ENCODE results near the gene GRID1.

Gene GRID1

GRCh38 chr10:85604136-85604725 lies 762.4 kb downstream of the GRID1 start:
- no peak for DNase-seq
- in situ Hi-C loops (cut with MboI; ENCODE audit: low pct_unique_long_range_greater_than_20kb, low sequenced_read_pairs) = no loop called here

- in situ Hi-C loops (cut with MboI; ENCODE audit: low pct_unique_long_range_greater_than_20kb, low sequenced_read_pairs) = no loop called here
- DNase-seq = no peak
Observed at GRCh38 chr10:85603151-85603940, 763.2 kb downstream of the GRID1 start.

- DNase-seq = no peak
Observed at GRCh38 chr10:85602713-85603112, 763.9 kb downstream of the GRID1 start.

GRCh38 chr10:85602306-85602705 lies 764.3 kb downstream of the GRID1 start:
- in situ Hi-C loops (cut with MboI; ENCODE audit: low pct_unique_long_range_greater_than_20kb, low sequenced_read_pairs) = no loop called here
- no peak for DNase-seq

More at GRCh38 chr10:85602713-85603112, 763.9 kb downstream of the GRID1 start:
- in situ Hi-C loops (cut with MboI; ENCODE audit: low pct_unique_long_range_greater_than_20kb, low sequenced_read_pairs) = no loop called here

- in situ Hi-C loops (cut with MboI; ENCODE audit: low pct_unique_long_range_greater_than_20kb, low sequenced_read_pairs) = no loop called here
Observed at GRCh38 chr10:85601526-85601925, 765.1 kb downstream of the GRID1 start.

GRCh38 chr10:85600744-85601081 lies 765.9 kb downstream of the GRID1 start:
- in situ Hi-C loops (cut with MboI; ENCODE audit: low pct_unique_long_range_greater_than_20kb, low sequenced_read_pairs) = no loop called here

More at GRCh38 chr10:85601526-85601925, 765.1 kb downstream of the GRID1 start:
- no peak for DNase-seq

GRCh38 chr10:85600026-85600743 lies 766.4 kb downstream of the GRID1 start:
- in situ Hi-C loops (cut with MboI; ENCODE audit: low pct_unique_long_range_greater_than_20kb, low sequenced_read_pairs) = no loop called here
- DNase-seq = no peak

More at GRCh38 chr10:85600744-85601081, 765.9 kb downstream of the GRID1 start:
- no peak for DNase-seq

GRCh38 chr10:85599081-85599480 lies 767.5 kb downstream of the GRID1 start:
- no peak for DNase-seq
- in situ Hi-C loops (cut with MboI; ENCODE audit: low pct_unique_long_range_greater_than_20kb, low sequenced_read_pairs) = no loop called here

GRCh38 chr10:85598646-85599045 lies 767.9 kb downstream of the GRID1 start:
- in situ Hi-C loops (cut with MboI; ENCODE audit: low pct_unique_long_range_greater_than_20kb, low sequenced_read_pairs) = no loop called here
- no peak for DNase-seq

- in situ Hi-C loops (cut with MboI; ENCODE audit: low pct_unique_long_range_greater_than_20kb, low sequenced_read_pairs) = no loop called here
- DNase-seq = no peak
Observed at GRCh38 chr10:85597006-85597405, 769.6 kb downstream of the GRID1 start.

GRCh38 chr10:85596389-85596788 lies 770.2 kb downstream of the GRID1 start:
- in situ Hi-C loops (cut with MboI; ENCODE audit: low pct_unique_long_range_greater_than_20kb, low sequenced_read_pairs) = no loop called here
- no peak for DNase-seq

- DNase-seq = no peak
- in situ Hi-C loops (cut with MboI; ENCODE audit: low pct_unique_long_range_greater_than_20kb, low sequenced_read_pairs) = no loop called here
Observed at GRCh38 chr10:85594239-85594638, 772.4 kb downstream of the GRID1 start.

GRCh38 chr10:85593226-85593772 lies 773.3 kb downstream of the GRID1 start:
- no peak for DNase-seq
- in situ Hi-C loops (cut with MboI; ENCODE audit: low pct_unique_long_range_greater_than_20kb, low sequenced_read_pairs) = no loop called here

- in situ Hi-C loops (cut with MboI; ENCODE audit: low pct_unique_long_range_greater_than_20kb, low sequenced_read_pairs) = no loop called here
- DNase-seq = no peak
Observed at GRCh38 chr10:85581371-85581770, 785.2 kb downstream of the GRID1 start.

- DNase-seq = no peak
- in situ Hi-C loops (cut with MboI; ENCODE audit: low pct_unique_long_range_greater_than_20kb, low sequenced_read_pairs) = no loop called here
Observed at GRCh38 chr10:85580585-85580984, 786.0 kb downstream of the GRID1 start.

GRCh38 chr10:85578860-85579259 lies 787.7 kb downstream of the GRID1 start:
- in situ Hi-C loops (cut with MboI; ENCODE audit: low pct_unique_long_range_greater_than_20kb, low sequenced_read_pairs) = no loop called here

GRCh38 chr10:85575441-85575840 lies 791.2 kb downstream of the GRID1 start:
- in situ Hi-C loops (cut with MboI; ENCODE audit: low pct_unique_long_range_greater_than_20kb, low sequenced_read_pairs) = no loop called here
- no peak for DNase-seq

More at GRCh38 chr10:85578860-85579259, 787.7 kb downstream of the GRID1 start:
- DNase-seq = no peak

- in situ Hi-C loops (cut with MboI; ENCODE audit: low pct_unique_long_range_greater_than_20kb, low sequenced_read_pairs) = no loop called here
- DNase-seq = no peak
Observed at GRCh38 chr10:85570871-85571270, 795.7 kb downstream of the GRID1 start.

GRCh38 chr10:85565381-85565780 lies 801.2 kb downstream of the GRID1 start:
- no peak for DNase-seq
- in situ Hi-C loops (cut with MboI; ENCODE audit: low pct_unique_long_range_greater_than_20kb, low sequenced_read_pairs) = no loop called here

GRCh38 chr10:85558533-85558932 lies 808.1 kb downstream of the GRID1 start:
- no peak for DNase-seq
- in situ Hi-C loops (cut with MboI; ENCODE audit: low pct_unique_long_range_greater_than_20kb, low sequenced_read_pairs) = no loop called here
